ENCODE measurements around the gene RAF1. TPM values are rescaled to one million over a fixed set of nuclear protein-coding genes. Genes with fewer than 3 reads are reported as not detected.

The RAF1 gene
- total RNA-seq, 1 experiment from 2014 or later: 64.3 TPM

- TF ChIP-seq SRF (IDR thresholded peaks at IDR 0.05; ENCODE audit: low read depth) (no peak), POLR2AphosphoS5 (IDR thresholded peaks at IDR 0.05; ENCODE audit: low read depth, low read length) (no peak), CEBPB (IDR thresholded peaks at IDR 0.05; ENCODE audit: low read depth) (no peak), YY1 (IDR thresholded peaks at IDR 0.05; ENCODE audit: extremely low read depth, insufficient replicate concordance, low read depth, low read length) (no peak), POLR2A (IDR thresholded peaks at IDR 0.05; ENCODE audit: borderline replicate concordance, extremely low read depth, insufficient read depth, insufficient read length) (no peak), SP1 (IDR thresholded peaks at IDR 0.05; ENCODE audit: low read depth) (no peak), ZFX (IDR thresholded peaks at IDR 0.05) (no peak)
- TF ChIP-seq, protein P1, sequence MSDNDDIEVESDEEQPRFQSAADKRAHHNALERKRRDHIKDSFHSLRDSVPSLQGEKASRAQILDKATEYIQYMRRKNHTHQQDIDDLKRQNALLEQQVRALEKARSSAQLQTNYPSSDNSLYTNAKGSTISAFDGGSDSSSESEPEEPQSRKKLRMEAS (IDR thresholded peaks at IDR 0.05): no peak
These were observed 20.2 kb downstream of the RAF1 start (continued) for GRCh38 chr3:12643724-12644123.

GRCh38 chr3:12643010-12643380 is 20.9 kb downstream of the RAF1 start:
- Histone ChIP-seq H3K4me1 (ENCODE audit: control insufficient read depth in 1 of 2, insufficient read depth in 2 of 2, low read length in 2 of 2) (no peaks in the 10 kb centered on the region), H3K4me3 (replicated peaks in 1 of 2; ENCODE audit: low read depth in 1 of 2, low read length in 2 of 2) (no peak overlapping the region), H3K9ac (ENCODE audit: low read length) (no peak overlapping the region), H3K9me3 (ENCODE audit: control insufficient read depth in 1 of 2, insufficient read depth in 1 of 2, low read depth in 1 of 2, low read length in 2 of 2) (no peaks in the 10 kb centered on the region), H3K9me2 (ENCODE audit: insufficient read depth) (no peaks in the 10 kb centered on the region), H3K4me2 (ENCODE audit: low read length) (no peak overlapping the region), H3K27me3 (ENCODE audit: insufficient read depth, low read length) (no peaks in the 10 kb centered on the region), H3K36me3 (ENCODE audit: control insufficient read depth in 1 of 2, insufficient read depth in 2 of 2, low read length in 2 of 2) (no peaks in the 10 kb centered on the region), H2AFZ (ENCODE audit: low read depth, low read length, poor library complexity, severe bottlenecking) (no peak overlapping the region), H3K27ac (ENCODE audit: low read depth, low read length) (no peak overlapping the region), H4K20me1 (ENCODE audit: insufficient read depth) (peaks cover 15% of the 10 kb centered on the region; the same call in 1 of the 2 replicates), H3K79me2 (ENCODE audit: insufficient read depth, low read length) (peaks cover 79% of the 10 kb centered on the region)
- ATAC-seq (no peak), DNase-seq (ENCODE audit: low read depth, low spot score) (no peak)
- RAD21 ChIA-PET (ENCODE audit: low non-redundant PET in 1 of 2, low total read pairs in 2 of 2, uncharacterized antibody in 2 of 2, unreplicated experiment in 2 of 2): no interaction called here
- POLR2A ChIA-PET: no interaction called here
- no TSS peak for BruUV-seq (replicated peaks)
- TF ChIP-seq ELF1 (IDR thresholded peaks at IDR 0.05; ENCODE audit: borderline replicate concordance, low read depth) (no peak), JUND (IDR thresholded peaks at IDR 0.05) (no peak), POLR2AphosphoS5 (IDR thresholded peaks at IDR 0.05; ENCODE audit: low read depth, low read length) (no peak), ZNF274 (IDR thresholded peaks at IDR 0.05; ENCODE audit: low read depth, low read length) (no peak), SP1 (IDR thresholded peaks at IDR 0.05; ENCODE audit: low read depth) (no peak), ZFX (IDR thresholded peaks at IDR 0.05) (no peak), CTCF (IDR thresholded peaks at IDR 0.05 in 2 of 3, conservative IDR thresholded peaks at IDR 0.05 in 1 of 3; ENCODE audit: borderline replicate concordance in 1 of 3, insufficient read depth in 1 of 3, low read depth in 2 of 3, low read length in 2 of 3) (no peak), EZH2 (IDR thresholded peaks at IDR 0.05) (no peak), TCF7L2 (IDR thresholded peaks at IDR 0.05; ENCODE audit: borderline replicate concordance, extremely low read depth, insufficient read depth, insufficient read length) (no peak), SRF (IDR thresholded peaks at IDR 0.05; ENCODE audit: low read depth) (no peak), RAD21 (IDR thresholded peaks at IDR 0.05; ENCODE audit: low read depth) (no peak), SIN3A (IDR thresholded peaks at IDR 0.05; ENCODE audit: low read depth) (no peak), EZH2phosphoT487 (IDR thresholded peaks at IDR 0.05; ENCODE audit: borderline replicate concordance) (no peak), YY1 (IDR thresholded peaks at IDR 0.05; ENCODE audit: extremely low read depth, insufficient replicate concordance, low read depth, low read length) (no peak), FOSL1 (IDR thresholded peaks at IDR 0.05; ENCODE audit: low read depth) (no peak), CEBPB (IDR thresholded peaks at IDR 0.05; ENCODE audit: low read depth) (no peak)
- TF ChIP-seq, protein P2, sequence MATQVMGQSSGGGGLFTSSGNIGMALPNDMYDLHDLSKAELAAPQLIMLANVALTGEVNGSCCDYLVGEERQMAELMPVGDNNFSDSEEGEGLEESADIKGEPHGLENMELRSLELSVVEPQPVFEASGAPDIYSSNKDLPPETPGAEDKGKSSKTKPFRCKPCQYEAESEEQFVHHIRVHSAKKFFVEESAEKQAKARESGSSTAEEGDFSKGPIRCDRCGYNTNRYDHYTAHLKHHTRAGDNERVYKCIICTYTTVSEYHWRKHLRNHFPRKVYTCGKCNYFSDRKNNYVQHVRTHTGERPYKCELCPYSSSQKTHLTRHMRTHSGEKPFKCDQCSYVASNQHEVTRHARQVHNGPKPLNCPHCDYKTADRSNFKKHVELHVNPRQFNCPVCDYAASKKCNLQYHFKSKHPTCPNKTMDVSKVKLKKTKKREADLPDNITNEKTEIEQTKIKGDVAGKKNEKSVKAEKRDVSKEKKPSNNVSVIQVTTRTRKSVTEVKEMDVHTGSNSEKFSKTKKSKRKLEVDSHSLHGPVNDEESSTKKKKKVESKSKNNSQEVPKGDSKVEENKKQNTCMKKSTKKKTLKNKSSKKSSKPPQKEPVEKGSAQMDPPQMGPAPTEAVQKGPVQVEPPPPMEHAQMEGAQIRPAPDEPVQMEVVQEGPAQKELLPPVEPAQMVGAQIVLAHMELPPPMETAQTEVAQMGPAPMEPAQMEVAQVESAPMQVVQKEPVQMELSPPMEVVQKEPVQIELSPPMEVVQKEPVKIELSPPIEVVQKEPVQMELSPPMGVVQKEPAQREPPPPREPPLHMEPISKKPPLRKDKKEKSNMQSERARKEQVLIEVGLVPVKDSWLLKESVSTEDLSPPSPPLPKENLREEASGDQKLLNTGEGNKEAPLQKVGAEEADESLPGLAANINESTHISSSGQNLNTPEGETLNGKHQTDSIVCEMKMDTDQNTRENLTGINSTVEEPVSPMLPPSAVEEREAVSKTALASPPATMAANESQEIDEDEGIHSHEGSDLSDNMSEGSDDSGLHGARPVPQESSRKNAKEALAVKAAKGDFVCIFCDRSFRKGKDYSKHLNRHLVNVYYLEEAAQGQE (IDR thresholded peaks at IDR 0.05; ENCODE audit: low read depth): no peak
- intact Hi-C loops (cut with micrococcal nuclease): no loop called here
- CTCF ChIA-PET: no interaction called here
